H1 (cell line): ENCODE data around the gene SPTB. TPM values are rescaled to one million over a fixed set of nuclear protein-coding genes. Genes with fewer than 3 reads are reported as not detected.

ENCODE experiments used
- CTCF ChIA-PET: fragments of 300-600 bp; sonication (Branson Sonifier 250); formaldehyde crosslinking; loops from one replicate; lab custom pipeline; 2021; ENCODE audit not compliant: partially characterized antibody; lab: Charles Lee
- POLR2A ChIA-PET: fragments of 300-600 bp; sonication (Branson Sonifier 250); formaldehyde crosslinking; loops from one replicate; lab custom pipeline; 2021; ENCODE audit warnings: inconsistent platforms; ENCODE audit not compliant: partially characterized antibody; lab: Charles Lee
- DNase-seq, 2 experiments: peaks; one replicate each; pipeline versions ENCODE4 v3.0.0 to v3.0.0-alpha.2; 2010 to 2022; ENCODE audit warnings: low spot score in 2 of 2, low read depth in 1 of 2, mixed read lengths in 1 of 2
- FAIRE-seq: peaks from 2 replicates; lab custom pipeline; 2011; peaks lifted over from hg19 to GRCh38; lab: Jason Lieb, UNC
- H2AFZ ChIP-seq: 2 replicates; pipeline ENCODE4 v1.8.1; 2012; ENCODE audit warnings: low read length, inconsistent platforms
- H2AK5ac ChIP-seq: 2 replicates; pipeline ENCODE4 v1.6.1; 2013; ENCODE audit warnings: low read depth, low read length
- H2BK120ac ChIP-seq: replicated peaks from 2 replicates; pipeline ENCODE3; 2013; ENCODE audit warnings: low read depth, low read length, inconsistent platforms
- H2BK12ac ChIP-seq: 2 replicates; pipeline ENCODE4 v1.6.1; 2013; ENCODE audit warnings: low read depth, low read length
- H2BK15ac ChIP-seq: 2 replicates; pipeline ENCODE4 v1.6.1; 2013; ENCODE audit warnings: low read length
- H2BK20ac ChIP-seq: 2 replicates; pipeline ENCODE4 v1.6.1; 2013; ENCODE audit warnings: low read length
- H2BK5ac ChIP-seq: 2 replicates; pipeline ENCODE4 v1.6.1; 2013; ENCODE audit warnings: low read depth, low read length
- H3K14ac ChIP-seq: 2 replicates; pipeline ENCODE4 v1.6.1; 2013; ENCODE audit warnings: inconsistent platforms; ENCODE audit not compliant: insufficient read length
- H3K18ac ChIP-seq: 2 replicates; pipeline ENCODE4 v1.6.1; 2013; ENCODE audit warnings: low read length; ENCODE audit errors: extremely low read depth
- H3K23ac ChIP-seq: 2 replicates; pipeline ENCODE4 v1.6.1; 2013; ENCODE audit warnings: inconsistent platforms; ENCODE audit not compliant: insufficient read length
- H3K23me2 ChIP-seq: 2 replicates; pipeline ENCODE4 v1.6.1; 2013; ENCODE audit warnings: low read depth, low read length
- H3K27ac ChIP-seq: 2 replicates; pipeline ENCODE4 v1.6.1; 2011; ENCODE audit warnings: low read depth, low read length, inconsistent platforms
- H3K27me3 ChIP-seq, 4 experiments: replicated peaks in 1 of 4; 1 replicate in 1 of 4; 2 replicates in 3 of 4; pipeline versions ENCODE4 v1.6.1 to v1.8.1; 2011 to 2013; ENCODE audit warnings: low read length in 3 of 4, mild to moderate bottlenecking in 3 of 4, inconsistent platforms in 2 of 4, mixed read lengths in 2 of 4, moderate library complexity in 1 of 4; ENCODE audit not compliant: control insufficient read depth in 3 of 4, insufficient read depth in 3 of 4; ENCODE audit errors: extremely low read depth in 1 of 4
- H3K36me3 ChIP-seq, 4 experiments: 2 replicates each; pipeline versions ENCODE4 v1.6.1 to v1.8.1; 2011 to 2013; ENCODE audit warnings: mild to moderate bottlenecking in 4 of 4, low read length in 3 of 4, moderate library complexity in 2 of 4, control low read depth in 1 of 4, inconsistent platforms in 1 of 4; ENCODE audit not compliant: insufficient read depth in 4 of 4, control insufficient read depth in 2 of 4
- H3K4ac ChIP-seq: replicated peaks from 2 replicates; pipeline ENCODE3; 2013; ENCODE audit warnings: low read length, low read depth, mixed read lengths, inconsistent platforms; ENCODE audit not compliant: insufficient read length
- H3K4me1 ChIP-seq, 4 experiments: replicated peaks in 1 of 4; 1 replicate in 1 of 4; 2 replicates in 3 of 4; pipeline versions ENCODE4 v1.6.1 to v1.8.1; 2011 to 2013; ENCODE audit warnings: low read length in 3 of 4, inconsistent platforms in 2 of 4, mixed read lengths in 1 of 4; ENCODE audit not compliant: insufficient read depth in 4 of 4, control insufficient read depth in 3 of 4
- H3K4me2 ChIP-seq, 2 experiments: 2 replicates each; pipeline versions ENCODE4 v1.6.1 to v1.8.1; 2011 to 2013; ENCODE audit warnings: low read depth in 2 of 2, low read length in 2 of 2, control low read depth in 1 of 2, inconsistent platforms in 1 of 2, mild to moderate bottlenecking in 1 of 2; ENCODE audit not compliant: insufficient read depth in 1 of 2
- H3K4me3 ChIP-seq, 4 experiments: fragments of 200-600, 300-600 bp in 1 of 4; sonication (generic), shearing (Covaris generic), sonication (Bioruptor Twin) in 1 of 4; 2 replicates each; pipeline versions ENCODE4 v1.5.1 to v1.8.1; 2011 to 2016; ENCODE audit warnings: low read length in 4 of 4, low read depth in 3 of 4, control low read depth in 2 of 4, inconsistent platforms in 2 of 4, mild to moderate bottlenecking in 2 of 4, mixed read lengths in 1 of 4, moderate library complexity in 1 of 4; ENCODE audit not compliant: insufficient read depth in 2 of 4; ENCODE audit errors: extremely low read depth in 1 of 4
- H3K56ac ChIP-seq: replicated peaks from 2 replicates; pipeline ENCODE3; 2013; ENCODE audit warnings: low read depth, mild to moderate bottlenecking, mixed read lengths, low read length, inconsistent platforms; ENCODE audit not compliant: insufficient read length
- H3K79me1 ChIP-seq: 2 replicates; pipeline ENCODE4 v1.6.1; 2013; ENCODE audit warnings: low read depth, low read length, control low read depth
- H3K79me2 ChIP-seq, 2 experiments: 2 replicates each; pipeline versions ENCODE4 v1.6.1 to v1.8.1; 2012 to 2013; ENCODE audit warnings: low read length in 2 of 2, mild to moderate bottlenecking in 2 of 2, inconsistent platforms in 1 of 2; ENCODE audit not compliant: insufficient read depth in 2 of 2, control insufficient read depth in 1 of 2
- H3K9ac ChIP-seq, 4 experiments: replicated peaks in 1 of 4; 1 replicate in 1 of 4; 2 replicates in 3 of 4; pipeline versions ENCODE4 v1.6.1 to v1.8.1; 2011 to 2013; ENCODE audit warnings: low read depth in 3 of 4, low read length in 3 of 4, control low read depth in 2 of 4, mild to moderate bottlenecking in 2 of 4, moderate library complexity in 2 of 4, inconsistent platforms in 1 of 4; ENCODE audit errors: extremely low read depth in 1 of 4
- H3K9me3 ChIP-seq, 2 experiments: 2 replicates each; pipeline versions ENCODE4 v1.6.1 to v1.8.1; 2012 to 2013; ENCODE audit warnings: mild to moderate bottlenecking in 2 of 2, moderate library complexity in 2 of 2, control low read depth in 1 of 2, inconsistent platforms in 1 of 2, low read depth in 1 of 2, low read length in 1 of 2, mixed read lengths in 1 of 2; ENCODE audit not compliant: insufficient read depth in 2 of 2
- H4K20me1 ChIP-seq, 2 experiments: replicated peaks in 1 of 2; 2 replicates each; pipeline versions ENCODE3 to v1.8.1; 2011 to 2013; ENCODE audit warnings: inconsistent platforms in 2 of 2, low read length in 2 of 2, mild to moderate bottlenecking in 1 of 2; ENCODE audit not compliant: insufficient read depth in 2 of 2, control insufficient read depth in 1 of 2
- H4K5ac ChIP-seq: 2 replicates; pipeline ENCODE4 v1.6.1; 2013; ENCODE audit warnings: low read length, low read depth, mixed read lengths, inconsistent platforms; ENCODE audit not compliant: insufficient read length
- H4K8ac ChIP-seq: 2 replicates; pipeline ENCODE4 v1.8.0; 2013; ENCODE audit warnings: mild to moderate bottlenecking, moderate library complexity, low read length, inconsistent platforms; ENCODE audit not compliant: insufficient read depth; ENCODE audit errors: extremely low read depth
- H4K91ac ChIP-seq: replicated peaks from 2 replicates; pipeline ENCODE3; 2013; ENCODE audit warnings: low read length, mixed read lengths, inconsistent platforms; ENCODE audit not compliant: insufficient read length
- HDAC6 ChIP-seq: IDR thresholded peaks from one replicate; pipeline ENCODE4 v1.7.1; 2012; ENCODE audit warnings: low read depth, mild to moderate bottlenecking, inconsistent platforms, low read length, moderate library complexity
- KDM1A ChIP-seq: fragments of 200-600, 300-600 bp; sonication (generic); IDR thresholded peaks from 2 replicates; pipeline ENCODE4 v1.7.1; 2016; ENCODE audit warnings: mild to moderate bottlenecking, low read length, borderline replicate concordance
- POLR2A ChIP-seq, 2 experiments: IDR thresholded peaks; 1 replicate in 1 of 2; 2 replicates in 1 of 2; pipeline ENCODE4 v1.6.1; 2011; ENCODE audit warnings: low read depth in 2 of 2, low read length in 2 of 2, mild to moderate bottlenecking in 2 of 2; ENCODE audit errors: control extremely low read depth in 1 of 2
- SP2 ChIP-seq: IDR thresholded peaks from 2 replicates; pipeline ENCODE4 v1.6.1; 2012; ENCODE audit warnings: mild to moderate bottlenecking, low read length, inconsistent platforms
- YY1 ChIP-seq: IDR thresholded peaks from 2 replicates; pipeline ENCODE4 v1.6.1; 2011; ENCODE audit warnings: low read depth, mild to moderate bottlenecking, low read length
- WGBS, 2 experiments: shearing (Covaris generic) in 1 of 2; methylation state at CpG; one replicate each; pipeline versions ENCODE4 v1.1.6 to v1.1.7; 2013 to 2015; ENCODE audit warnings: low lambda C conversion rate in 2 of 2, mixed read lengths in 2 of 2, inconsistent platforms in 1 of 2, low coverage in 1 of 2, missing lambda C conversion rate in 1 of 2; ENCODE audit not compliant: insufficient replicate concordance in 2 of 2, insufficient coverage in 1 of 2, insufficient read length in 1 of 2; ENCODE audit errors: extremely low coverage in 1 of 2, missing lambda C conversion rate in 1 of 2; 5-methylcytosine and 5-hydroxymethylcytosine counted together
- polyA plus RNA-seq, 7 experiments: library from polyadenylated mRNA; depleted of rRNA in 3 of 7; stranded (reverse) in 5 of 7; unstranded in 2 of 7; fragments of >200 nt in 5 of 7; fragments of 200-250 nt in 2 of 7; gene quantifications; 1 replicate in 5 of 7; 2 replicates in 1 of 7; 4 replicates in 1 of 7; pipeline versions ENCODE4 v1.2.1 to v1.2.3, GENCODE V29; 2011 to 2013; ENCODE audit warnings: missing spikeins in 2 of 7, mixed read lengths in 2 of 7
- total RNA-seq: library from RNA; stranded (reverse); fragmentation: NEBNext Ultra II Directional; extraction: Animal tissue kit (Norgen Biotek cat#: 25700); gene quantifications from 2 replicates; pipeline ENCODE4 v1.2.1, GENCODE V29; 2021

Gene SPTB
- total and polyA plus RNA-seq, 2 of the 8 experiments (the other 6 are each of a cell fraction or from before 2014, with no cell fraction given): 0.30 to 2.4 TPM

GRCh38 chr14:64752909-64753308 is 126.8 kb downstream of the SPTB start:
- Histone ChIP-seq H4K5ac (no peak overlapping the region), H2BK120ac (no peak overlapping the region), H4K20me1 (peaks cover 0 to 2% of the 10 kb centered on the region in 2 experiments), H3K27ac (no peak overlapping the region), H3K79me2 (no peaks in the 10 kb centered on the region), H3K4me2 (no peak overlapping the region), H3K4ac (no peak overlapping the region), H2AK5ac (no peak overlapping the region), H4K91ac (no peak overlapping the region), H4K8ac (peak overlapping the region; percentile 39; the same call in 1 of the 2 replicates), H2BK5ac (no peak overlapping the region), H3K14ac (no peak overlapping the region), H2BK15ac (no peak overlapping the region), H3K23ac (no peak overlapping the region), H3K9ac (no peak overlapping the region), H2AFZ (no peak overlapping the region), H3K4me3 (no peak overlapping the region), H3K79me1 (no peaks in the 10 kb centered on the region), H3K4me1 (peaks cover 0 to 4% (median 2%) of the 10 kb centered on the region in 4 experiments; a peak in 5 of 7 replicates), H3K18ac (no peak overlapping the region; the same call in 1 of the 2 replicates), H3K9me3 (no peaks in the 10 kb centered on the region), H3K36me3 (peaks cover 0 to 10% (median 1%) of the 10 kb centered on the region in 4 experiments; a peak in 4 of 8 replicates), H2BK20ac (no peak overlapping the region), H2BK12ac (no peak overlapping the region), H3K27me3 (no peaks in the 10 kb centered on the region; a peak in 1 of 7 replicates), H3K56ac (no peak overlapping the region), H3K23me2 (no peaks in the 10 kb centered on the region)
- WGBS, 2 experiments: 82% methylated on average over 6 of the region's 6 CpGs; no CpG with 5 or more reads in 1 of the 2 experiments
- FAIRE-seq (no peak), DNase-seq (no peak)
- POLR2A ChIA-PET: interaction anchor here (0.6 to 2.5 kb wide), 5 partner anchors 9 to 87 kb away, joined by 3 to 7 read pairs (median 4); partner anchors contain the start of gene PLEKHG3
- TF ChIP-seq KDM1A (peak; percentile 59; the same call in 1 of the 2 replicates), YY1 (no peak), POLR2A (IDR thresholded peaks at IDR 0.05; ENCODE audit: control extremely low read depth in 1 of 2, low read depth in 2 of 2, low read length in 2 of 2) (peak in 1 of 2 experiments; percentile 52; a peak in 2 of 3 replicates), SP2 (no peak), HDAC6 (no peak)
- CTCF ChIA-PET: interaction anchor here (0.9 to 2.0 kb wide), 6 partner anchors 9 to 128 kb away, joined by 3 to 6 read pairs (median 3); no protein-coding TSS in a partner anchor
